CD4-positive, alpha-beta T cell (primary cell): ENCODE data around the gene EIPR1. TPM values are rescaled to one million over a fixed set of nuclear protein-coding genes. Genes with fewer than 3 reads are reported as not detected.

Source experiments
- ATAC-seq: fragments of 200-7000 bp; cut with Tn5 transposase; one replicate; pipeline ENCODE4 v1.10.0; 2022; ENCODE audit warnings: mild to moderate bottlenecking; ENCODE audit not compliant: poor library complexity
- CTCF ChIA-PET: fragments of 350-600 bp; sonication (Branson Sonifier 250); formaldehyde crosslinking; loops from one replicate; lab custom pipeline; 2021; ENCODE audit warnings: antibody characterized with exemption, inconsistent platforms; lab: Charles Lee
- POLR2A ChIA-PET: fragments of 350-600 bp; sonication (Branson Sonifier 250); formaldehyde crosslinking; loops from one replicate; lab custom pipeline; 2021; ENCODE audit warnings: antibody characterized with exemption, inconsistent platforms; lab: Charles Lee
- DNase-seq, 14 experiments: peaks; one replicate each; pipeline ENCODE4 v3.0.0-alpha.2; 2013 to 2020; ENCODE audit warnings: mixed read lengths in 2 of 14
- H3K27ac ChIP-seq, 2 donors: one replicate each; pipeline versions ENCODE4 v1.5.1 to v1.7.0; 2013; ENCODE audit warnings: low read length in 2 of 2, low read depth in 1 of 2, mild to moderate bottlenecking in 1 of 2
- H3K27me3 ChIP-seq, 2 experiments: 1 replicate in 1 of 2; 2 replicates in 1 of 2; pipeline versions ENCODE4 v1.6.1 to v1.7.0; 2013; ENCODE audit warnings: low read length in 2 of 2, control low read depth in 1 of 2, mild to moderate bottlenecking in 1 of 2, moderate library complexity in 1 of 2; ENCODE audit not compliant: insufficient read depth in 2 of 2, control insufficient read depth in 1 of 2
- H3K36me3 ChIP-seq: one replicate; pipeline ENCODE4 v1.6.1; 2013; ENCODE audit warnings: low read length, control low read depth; ENCODE audit not compliant: insufficient read depth
- H3K4me1 ChIP-seq: one replicate; pipeline ENCODE4 v1.6.1; 2013; ENCODE audit warnings: low read length, control low read depth; ENCODE audit not compliant: insufficient read depth
- H3K4me3 ChIP-seq: one replicate; pipeline ENCODE4 v1.5.1; 2013; ENCODE audit warnings: mild to moderate bottlenecking, low read length, moderate library complexity
- H3K9me3 ChIP-seq, 2 experiments: 1 replicate in 1 of 2; 2 replicates in 1 of 2; pipeline versions ENCODE4 v1.6.1 to v1.7.0; 2013; ENCODE audit warnings: low read length in 2 of 2, mild to moderate bottlenecking in 2 of 2, control low read depth in 1 of 2, moderate library complexity in 1 of 2; ENCODE audit not compliant: control insufficient read depth in 1 of 2, insufficient read depth in 1 of 2
- H3K27ac Mint-ChIP-seq: one replicate; pipeline ENCODE4 v1.8.0; 2020; ENCODE audit warnings: mixed read lengths
- H3K27me3 Mint-ChIP-seq: one replicate; pipeline ENCODE4 v1.8.0; 2021; ENCODE audit warnings: mixed read lengths
- H3K36me3 Mint-ChIP-seq: one replicate; pipeline ENCODE4 v1.8.0; 2021; ENCODE audit warnings: low read depth, mixed read lengths
- H3K4me1 Mint-ChIP-seq: one replicate; pipeline ENCODE4 v1.8.0; 2021; ENCODE audit warnings: low read depth, mixed read lengths
- H3K4me3 Mint-ChIP-seq: one replicate; pipeline ENCODE4 v1.8.0; 2020; ENCODE audit warnings: mild to moderate bottlenecking, mixed read lengths
- H3K9me3 Mint-ChIP-seq: one replicate; pipeline ENCODE4 v1.8.0; 2020; ENCODE audit warnings: mixed read lengths
- intact Hi-C, 2 experiments: fragments of 100-400 bp; cut with DNase I in 1 of 2; cut with micrococcal nuclease in 1 of 2; formaldehyde crosslinking; loops; one replicate each; pipeline versions ENCODE4 v1.15.1 to v1.9.0; 2023 to 2025; cut with DNase I, micrococcal nuclease
- total RNA-seq, 174 experiments: library from RNA in 2 of 174; stranded (reverse) in 2 of 174; gene quantifications; one replicate each; pipeline ENCODE4 v1.2.3 and lab custom pipeline; 2021 to 2026
- TF ChIP-seq, protein P1 (sequence below): fragments of 200-600 bp; IDR thresholded peaks from one replicate; pipeline ENCODE4 v1.8.0; 2022; ENCODE audit warnings: antibody characterized with exemption, mild to moderate bottlenecking

EIPR1 gene
- total RNA-seq, 2 experiments from 2014 or later, result 11.0 to 12.4 TPM

DNA sequence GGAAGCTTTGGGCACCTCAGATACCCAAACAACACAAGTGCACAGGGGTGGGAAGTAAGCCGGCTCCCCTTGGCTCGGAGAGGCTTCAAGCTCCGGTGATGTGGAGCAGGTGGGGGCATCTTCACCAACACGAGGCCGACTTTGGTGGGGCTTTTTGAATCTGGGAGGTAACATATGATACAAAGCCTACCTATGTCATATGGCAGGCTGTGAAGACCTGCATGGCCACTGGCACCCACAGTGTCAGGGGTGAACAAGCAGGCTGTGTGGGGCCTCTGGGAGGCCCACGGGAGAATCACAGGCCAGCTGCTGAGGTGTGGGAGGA, 109.0 kb downstream of the EIPR1 start:
- no peaks in the 10 kb centered on the region for H3K27me3 ChIP-seq
- Mint-ChIP-seq H3K9me3 (no peaks in the 10 kb centered on the region), H3K4me3 (no peak overlapping the region), H3K36me3 (peaks cover 42% of the 10 kb centered on the region), H3K4me1 (no peaks in the 10 kb centered on the region), H3K27me3 (no peaks in the 10 kb centered on the region), H3K27ac (no peak overlapping the region)
- ChIA-PET CTCF (no interaction called here), POLR2A (no interaction called here)
- TF ChIP-seq, protein P1, sequence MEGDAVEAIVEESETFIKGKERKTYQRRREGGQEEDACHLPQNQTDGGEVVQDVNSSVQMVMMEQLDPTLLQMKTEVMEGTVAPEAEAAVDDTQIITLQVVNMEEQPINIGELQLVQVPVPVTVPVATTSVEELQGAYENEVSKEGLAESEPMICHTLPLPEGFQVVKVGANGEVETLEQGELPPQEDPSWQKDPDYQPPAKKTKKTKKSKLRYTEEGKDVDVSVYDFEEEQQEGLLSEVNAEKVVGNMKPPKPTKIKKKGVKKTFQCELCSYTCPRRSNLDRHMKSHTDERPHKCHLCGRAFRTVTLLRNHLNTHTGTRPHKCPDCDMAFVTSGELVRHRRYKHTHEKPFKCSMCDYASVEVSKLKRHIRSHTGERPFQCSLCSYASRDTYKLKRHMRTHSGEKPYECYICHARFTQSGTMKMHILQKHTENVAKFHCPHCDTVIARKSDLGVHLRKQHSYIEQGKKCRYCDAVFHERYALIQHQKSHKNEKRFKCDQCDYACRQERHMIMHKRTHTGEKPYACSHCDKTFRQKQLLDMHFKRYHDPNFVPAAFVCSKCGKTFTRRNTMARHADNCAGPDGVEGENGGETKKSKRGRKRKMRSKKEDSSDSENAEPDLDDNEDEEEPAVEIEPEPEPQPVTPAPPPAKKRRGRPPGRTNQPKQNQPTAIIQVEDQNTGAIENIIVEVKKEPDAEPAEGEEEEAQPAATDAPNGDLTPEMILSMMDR, result no peak
- H3K27ac ChIP-seq, result no peak overlapping the region
- intact Hi-C loops, result no loop called here
- no peak for DNase-seq
- no peaks in the 10 kb centered on the region for H3K9me3 ChIP-seq
- no peak for ATAC-seq
- no peak overlapping the region for H3K4me3 ChIP-seq
- H3K36me3 ChIP-seq, result peaks cover 2% of the 10 kb centered on the region
- H3K4me1 ChIP-seq, result no peaks in the 10 kb centered on the region

DNA sequence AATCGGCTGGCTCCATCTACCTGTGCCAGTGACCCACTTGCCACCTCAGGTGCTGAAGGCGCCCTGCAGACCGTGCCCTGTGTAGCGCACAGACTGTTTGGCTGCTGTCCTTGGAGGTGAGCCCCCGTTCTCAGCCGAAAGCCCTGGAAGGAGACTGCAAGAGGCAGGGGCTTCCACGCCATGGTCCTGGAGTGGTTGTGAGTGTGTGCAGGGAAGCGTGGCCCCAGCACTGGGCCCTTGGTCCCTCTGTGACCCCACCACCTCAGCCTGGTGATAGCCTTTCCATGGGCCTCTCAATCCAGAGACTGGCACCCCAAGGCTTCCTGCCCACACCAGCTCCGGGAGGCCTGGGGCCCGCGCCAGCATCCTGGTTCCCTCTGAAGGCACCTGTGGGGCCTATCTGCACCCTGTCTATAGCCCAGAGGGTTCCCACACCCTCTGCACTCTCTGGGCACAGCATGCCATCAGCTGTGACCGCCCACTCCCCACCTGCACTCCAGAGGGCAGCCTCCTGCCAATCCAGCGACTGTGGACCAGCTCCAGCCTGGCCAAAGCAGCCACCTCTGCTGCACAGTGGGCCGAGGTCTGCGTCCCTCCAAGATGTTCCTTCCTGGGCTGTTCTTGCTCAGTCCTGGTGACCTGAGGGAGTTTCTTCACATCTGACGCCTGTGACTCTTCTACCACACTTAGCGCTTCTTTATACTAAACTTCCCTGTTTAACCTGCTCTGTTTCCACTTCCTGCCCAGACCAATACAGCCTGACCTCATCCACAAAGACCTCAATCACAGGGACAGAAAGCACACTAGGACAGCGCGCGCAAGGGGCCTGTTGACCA, 109.5 kb downstream of the EIPR1 start:
- no peak overlapping the region for H3K4me3 ChIP-seq
- H3K4me3 Mint-ChIP-seq, result no peak overlapping the region
- ATAC-seq (no peak), DNase-seq (no peak)
- no peak overlapping the region for H3K27ac ChIP-seq
- H3K27ac Mint-ChIP-seq, result no peak overlapping the region
- TF ChIP-seq, protein P1, result no peak
- no peaks in the 10 kb centered on the region for H3K9me3 ChIP-seq
- intact Hi-C loops, result no loop called here
- no peaks in the 10 kb centered on the region for H3K4me1 Mint-ChIP-seq
- H3K4me1 ChIP-seq, result no peaks in the 10 kb centered on the region
- CTCF ChIA-PET, result no interaction called here
- no peaks in the 10 kb centered on the region for H3K27me3 ChIP-seq
- H3K36me3 Mint-ChIP-seq, result peaks cover 38% of the 10 kb centered on the region
- H3K36me3 ChIP-seq, result peaks cover 2% of the 10 kb centered on the region
- H3K9me3 Mint-ChIP-seq, result no peaks in the 10 kb centered on the region
- no peaks in the 10 kb centered on the region for H3K27me3 Mint-ChIP-seq
- POLR2A ChIA-PET, result no interaction called here

DNA sequence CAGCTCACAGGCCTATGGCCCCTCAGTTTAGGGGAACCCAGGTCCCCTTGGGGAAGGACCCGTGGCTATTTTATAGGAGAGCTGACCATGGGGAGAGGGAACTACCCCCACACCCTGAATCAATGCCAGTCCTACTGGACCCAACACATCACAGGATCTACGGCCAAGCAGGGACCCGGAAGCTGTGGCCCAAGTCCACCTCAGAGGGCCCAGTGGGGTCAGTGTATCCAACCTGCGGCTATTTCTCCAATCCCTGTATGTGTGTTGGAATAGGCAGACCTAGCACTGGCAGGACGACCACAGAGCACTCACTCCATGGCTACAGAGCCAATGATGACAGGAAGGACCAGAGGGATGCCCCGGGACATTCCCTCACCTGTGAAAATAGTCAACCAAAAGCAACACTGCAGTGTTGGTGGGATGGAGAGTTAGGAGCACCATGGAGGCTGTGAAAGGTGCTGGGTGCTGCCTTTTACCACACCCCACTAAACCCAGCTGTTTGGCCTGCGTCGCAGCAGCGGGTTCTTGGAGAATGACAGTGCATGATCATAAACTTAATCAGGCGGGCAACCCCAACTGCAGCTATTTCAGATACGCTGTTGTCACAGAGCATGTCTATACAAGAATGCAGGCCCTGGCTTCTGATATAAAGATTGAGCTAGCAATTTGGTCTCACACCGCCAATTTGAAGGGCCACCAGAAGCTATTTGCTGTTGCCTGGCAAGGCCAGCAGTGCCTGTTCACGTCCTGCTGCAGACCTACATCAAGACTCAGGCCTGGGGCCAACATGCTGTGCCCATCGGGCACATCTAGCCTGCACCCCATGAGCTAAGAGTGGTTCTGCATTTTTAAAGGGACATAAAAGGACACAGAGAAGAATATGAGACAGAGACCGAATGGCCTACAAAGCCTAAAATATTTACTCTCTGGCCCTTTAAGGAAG, 110.4 kb downstream of the EIPR1 start:
- ATAC-seq (no peak), DNase-seq (no peak)
- Histone ChIP-seq H3K36me3 (peaks cover 2% of the 10 kb centered on the region), H3K4me3 (no peak overlapping the region), H3K9me3 (no peaks in the 10 kb centered on the region), H3K4me1 (no peaks in the 10 kb centered on the region), H3K27me3 (no peaks in the 10 kb centered on the region), H3K27ac (no peak overlapping the region)
- intact Hi-C loops, result no loop called here
- Mint-ChIP-seq H3K27me3 (no peaks in the 10 kb centered on the region), H3K4me3 (no peak overlapping the region), H3K9me3 (no peaks in the 10 kb centered on the region), H3K36me3 (peaks cover 31% of the 10 kb centered on the region), H3K27ac (no peak overlapping the region), H3K4me1 (no peaks in the 10 kb centered on the region)
- ChIA-PET CTCF (no interaction called here), POLR2A (no interaction called here)
- TF ChIP-seq, protein P1, result no peak
